Hepatocyte (in vitro differentiated cells): ENCODE results near the gene OTULINL. TPM values are rescaled to one million over a fixed set of nuclear protein-coding genes. Genes with fewer than 3 reads are reported as not detected.

ENCODE experiments used
- DNase-seq: peaks from one replicate; pipeline ENCODE4 v3.0.0-alpha.2; 2016; ENCODE audit warnings: low spot score
- H2AFZ ChIP-seq: fragments of 200-600 bp; sonication (generic); 2 replicates; pipeline ENCODE4 v1.6.0; 2016; ENCODE audit warnings: antibody characterized with exemption, mild to moderate bottlenecking
- H3K27ac ChIP-seq: fragments of 200-600 bp; sonication (generic); 2 replicates; pipeline ENCODE4 v1.5.1; 2016; ENCODE audit warnings: mild to moderate bottlenecking
- H3K27me3 ChIP-seq: fragments of 200-600 bp; sonication (generic); 2 replicates; pipeline ENCODE4 v1.6.1; 2016
- H3K36me3 ChIP-seq: fragments of 200-600 bp; sonication (generic); replicated peaks from 2 replicates; pipeline ENCODE4 v1.5.1; 2016; ENCODE audit warnings: low read depth; ENCODE audit not compliant: insufficient read depth
- H3K4me1 ChIP-seq: fragments of 200-600 bp; sonication (generic); 2 replicates; pipeline ENCODE4 v1.5.1; 2016; ENCODE audit warnings: mild to moderate bottlenecking, moderate library complexity; ENCODE audit not compliant: insufficient read depth
- H3K4me2 ChIP-seq: fragments of 200-600 bp; sonication (generic); 2 replicates; pipeline ENCODE4 v1.6.0; 2016
- H3K4me3 ChIP-seq: fragments of 200-600 bp; sonication (generic); 2 replicates; pipeline ENCODE4 v1.5.1; 2016; ENCODE audit warnings: mild to moderate bottlenecking
- H3K79me2 ChIP-seq: fragments of 200-600 bp; sonication (generic); 2 replicates; pipeline ENCODE4 v1.6.0; 2017; ENCODE audit warnings: mild to moderate bottlenecking
- H3K9me2 ChIP-seq: fragments of 200-600 bp; sonication (generic); replicated peaks from 2 replicates; pipeline ENCODE4 v1.6.0; 2017; ENCODE audit warnings: mild to moderate bottlenecking; ENCODE audit not compliant: insufficient read depth
- H3K9me3 ChIP-seq: fragments of 200-600 bp; sonication (generic); 2 replicates; pipeline ENCODE4 v1.5.1; 2016; ENCODE audit warnings: low read depth, mild to moderate bottlenecking
- H4K20me1 ChIP-seq: fragments of 200-600 bp; sonication (generic); 2 replicates; pipeline ENCODE4 v1.6.0; 2016; ENCODE audit warnings: mild to moderate bottlenecking; ENCODE audit not compliant: insufficient read depth, poor library complexity, severe bottlenecking
- CTCF ChIP-seq: fragments of 200-600 bp; sonication (generic); IDR thresholded peaks from 2 replicates; pipeline ENCODE4 v1.5.1; 2016; ENCODE audit warnings: antibody characterized with exemption, mild to moderate bottlenecking; ENCODE audit not compliant: poor library complexity
- EZH2 ChIP-seq: fragments of 200-600 bp; sonication (generic); IDR thresholded peaks from 2 replicates; pipeline ENCODE4 v1.6.1; 2016; ENCODE audit warnings: antibody characterized with exemption, mild to moderate bottlenecking, borderline replicate concordance
- EZH2phosphoT487 ChIP-seq: fragments of 200-600 bp; sonication (generic); IDR thresholded peaks from one replicate; pipeline ENCODE4 v1.6.1; 2018; ENCODE audit warnings: antibody characterized with exemption, mild to moderate bottlenecking, low read depth, moderate library complexity; ENCODE audit not compliant: unreplicated experiment, severe bottlenecking
- WGBS: methylation state at CpG from one replicate; pipeline ENCODE4 v1.1.6; 2016; ENCODE audit warnings: low lambda C conversion rate; ENCODE audit errors: missing lambda C conversion rate; 5-methylcytosine and 5-hydroxymethylcytosine counted together
- polyA plus RNA-seq: library from polyadenylated mRNA; unstranded; fragments of >200 nt; fragmentation: Nextera tagmentation; extraction: Ambion mirVana; gene quantifications from 2 replicates; pipeline ENCODE4 v1.2.1, GENCODE V29; 2016
- total RNA-seq: library from RNA; depleted of rRNA; stranded (reverse); fragments of >200 nt; gene quantifications from 2 replicates; pipeline ENCODE4 v1.2.3, GENCODE V29; 2014

OTULINL gene
- total and polyA plus RNA-seq, 2 experiments from 2014 or later, result 25.4 to 35.4 TPM

GRCh38 chr5:14579246-14579645, 2.3 kb upstream of the OTULINL start:
- Histone ChIP-seq H4K20me1 (no peaks in the 10 kb centered on the region), H2AFZ (no peak overlapping the region), H3K4me2 (no peak overlapping the region), H3K4me1 (peaks cover 10% of the 10 kb centered on the region), H3K9me2 (no peaks in the 10 kb centered on the region), H3K27me3 (no peaks in the 10 kb centered on the region), H3K36me3 (no peaks in the 10 kb centered on the region), H3K79me2 (peaks cover 15% of the 10 kb centered on the region), H3K4me3 (no peak overlapping the region), H3K27ac (no peak overlapping the region), H3K9me3 (no peaks in the 10 kb centered on the region)
- DNase-seq, result no peak
- WGBS, result 86% methylated on average over 7 of the region's 7 CpGs
- TF ChIP-seq EZH2, result no peak
- no peak for TF ChIP-seq CTCF
- TF ChIP-seq EZH2phosphoT487, result no peak

DNA sequence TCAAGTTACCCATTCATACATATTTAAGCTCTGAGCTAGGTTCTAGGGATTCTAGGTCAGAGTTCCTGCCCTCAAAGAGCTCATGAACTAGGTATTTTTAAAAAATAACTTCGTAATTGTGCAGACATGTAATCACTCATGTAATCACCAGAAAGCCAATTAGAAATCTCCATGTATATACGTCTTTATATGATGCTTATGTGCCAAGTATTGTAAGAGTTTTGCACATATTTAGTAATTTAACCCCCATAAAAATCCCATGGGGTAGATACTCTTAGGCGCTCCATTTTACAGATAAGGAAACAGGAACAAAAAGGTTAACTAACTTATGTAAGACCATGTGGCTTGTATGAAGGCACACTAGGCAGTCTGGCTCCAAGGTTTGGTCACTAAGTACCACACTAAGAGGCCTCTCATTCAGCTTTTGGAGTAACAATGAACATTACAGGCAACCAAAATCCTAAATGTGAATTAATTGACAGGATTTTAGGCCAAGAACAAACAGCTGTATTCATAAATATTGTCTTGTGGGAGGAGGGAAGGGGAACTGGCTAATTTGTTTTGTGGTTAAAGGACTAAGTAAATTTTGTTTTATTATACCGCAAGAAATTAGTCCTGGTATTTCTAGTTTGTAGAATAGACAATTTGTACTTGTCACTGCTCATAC, 1.7 kb upstream of the OTULINL start:
- peaks cover 11% of the 10 kb centered on the region for H3K4me1 ChIP-seq
- no peak overlapping the region for H3K4me3 ChIP-seq
- TF ChIP-seq EZH2phosphoT487 (no peak), EZH2 (no peak), CTCF (no peak)
- no peak for DNase-seq
- no peak overlapping the region for H3K27ac ChIP-seq
- no peaks in the 10 kb centered on the region for H4K20me1 ChIP-seq
- H3K9me2 ChIP-seq, result no peaks in the 10 kb centered on the region
- H3K36me3 ChIP-seq, result no peaks in the 10 kb centered on the region
- no peaks in the 10 kb centered on the region for H3K9me3 ChIP-seq
- 88% methylated on average over 4 of the region's 4 CpGs for WGBS
- H3K27me3 ChIP-seq, result no peaks in the 10 kb centered on the region
- H3K79me2 ChIP-seq, result peaks cover 20% of the 10 kb centered on the region
- no peak overlapping the region for H2AFZ ChIP-seq
- no peak overlapping the region for H3K4me2 ChIP-seq

DNA sequence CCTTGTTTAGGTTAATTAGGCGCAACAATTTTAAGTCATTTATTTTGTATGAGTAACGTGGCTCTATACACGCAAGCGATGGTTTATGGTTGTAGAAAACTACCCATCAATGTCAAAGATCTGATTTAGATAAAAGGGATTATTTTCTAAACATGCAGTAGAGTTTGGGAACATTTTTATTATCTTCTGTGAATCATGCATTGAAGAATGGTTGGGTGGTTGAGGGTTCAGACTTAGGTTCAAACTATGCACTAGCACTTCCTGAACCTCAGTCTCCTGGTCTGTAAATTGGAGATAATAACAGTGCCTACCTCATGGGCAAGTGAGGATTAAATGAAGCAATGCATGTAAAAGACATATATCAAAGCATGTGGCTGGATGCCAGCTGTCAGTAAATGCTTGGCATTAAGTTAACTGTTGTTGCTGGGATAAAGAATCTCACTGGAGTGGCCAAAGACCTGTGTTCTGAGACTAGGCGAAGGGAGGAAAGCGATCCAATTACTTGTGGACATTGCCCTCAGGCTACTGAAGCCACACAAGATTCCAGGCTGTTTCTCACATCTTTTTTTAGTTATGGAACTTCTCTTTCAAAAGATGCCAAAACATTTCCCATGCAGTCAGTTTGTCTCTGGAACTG, 1.1 kb upstream of the OTULINL start:
- Histone ChIP-seq H2AFZ (no peak overlapping the region), H4K20me1 (no peaks in the 10 kb centered on the region), H3K4me3 (no peak overlapping the region), H3K4me2 (peak overlapping the region; percentile 95), H3K27ac (no peak overlapping the region), H3K9me2 (no peaks in the 10 kb centered on the region), H3K36me3 (no peaks in the 10 kb centered on the region), H3K9me3 (no peaks in the 10 kb centered on the region), H3K79me2 (peaks cover 22% of the 10 kb centered on the region), H3K27me3 (no peaks in the 10 kb centered on the region), H3K4me1 (peaks cover 18% of the 10 kb centered on the region)
- no peak for TF ChIP-seq CTCF
- TF ChIP-seq EZH2phosphoT487, result no peak
- TF ChIP-seq EZH2, result no peak
- peak; percentile 25 for DNase-seq
- WGBS, result 71% methylated on average over 6 of the region's 6 CpGs
